ENCODE measurements around the gene ZNF808. TPM values are rescaled to one million over a fixed set of nuclear protein-coding genes. Genes with fewer than 3 reads are reported as not detected.
"Not testable (repeated sequence)": the region's sequence is repeated elsewhere in the genome, so short reads cannot be mapped to it uniquely, and the experiment has no call there.

The ZNF808 gene
- total and polyA plus RNA-seq, 4 donors = 2.8 to 37.9 (median 12.1) TPM

GRCh38 chr19:52541608-52542007, 14.1 kb downstream of the ZNF808 start:
- DNase-seq (no peak), ATAC-seq (ENCODE audit: insufficient read depth, low FRiP score) (no peak)
- Histone ChIP-seq H3K27ac (ENCODE audit: low read depth in 1 of 2, low read length in 1 of 2) (no peak overlapping the region), H3K9me3 (ENCODE audit: control insufficient read depth in 4 of 4, insufficient read depth in 3 of 4, low read length in 3 of 4) (peaks cover 0 to 28% (median 0%) of the 10 kb centered on the region in 4 donors), H3K4me1 (ENCODE audit: control insufficient read depth in 5 of 5, insufficient read depth in 5 of 5, low read length in 5 of 5) (peaks cover 0 to 1% (median 0%) of the 10 kb centered on the region in 5 donors), H3K27me3 (ENCODE audit: control insufficient read depth in 3 of 3, insufficient read depth in 3 of 3, low read length in 2 of 3) (no peaks in the 10 kb centered on the region), H3K4me3 (no peak overlapping the region), H3K9ac (ENCODE audit: insufficient read depth in 1 of 2, low read length in 2 of 2) (no peak overlapping the region), H3K36me3 (ENCODE audit: control insufficient read depth in 4 of 4, insufficient read depth in 4 of 4, low read length in 4 of 4) (peaks cover 6 to 19% (median 11%) of the 10 kb centered on the region in 4 donors)
- 86 to 94% methylated on average over 5 of the region's 5 CpGs for WGBS, 2 donors
- no peak for TF ChIP-seq CTCF (IDR thresholded peaks at IDR 0.05; ENCODE audit: control extremely low read depth, extremely low read depth)

- not testable (repeated sequence) for ATAC-seq (ENCODE audit: insufficient read depth, low FRiP score); H3K4me3 ChIP-seq; H3K27me3 ChIP-seq (ENCODE audit: control insufficient read depth in 3 of 3, insufficient read depth in 3 of 3, low read length in 2 of 3); H3K9ac ChIP-seq (ENCODE audit: insufficient read depth in 1 of 2, low read length in 2 of 2); H3K4me1 ChIP-seq (ENCODE audit: control insufficient read depth in 5 of 5, insufficient read depth in 5 of 5, low read length in 5 of 5); H3K27ac ChIP-seq (ENCODE audit: low read depth in 1 of 2, low read length in 1 of 2); DNase-seq
- 78 to 81% methylated on average over 6 of the region's 6 CpGs for WGBS, 2 donors
- Histone ChIP-seq H3K36me3 (ENCODE audit: control insufficient read depth in 4 of 4, insufficient read depth in 4 of 4, low read length in 4 of 4) (peaks cover 6 to 22% (median 14%) of the 10 kb centered on the region in 4 donors), H3K9me3 (ENCODE audit: control insufficient read depth in 4 of 4, insufficient read depth in 3 of 4, low read length in 3 of 4) (peaks cover 0 to 29% (median 0%) of the 10 kb centered on the region in 4 donors)
These were observed 15.1 kb downstream of the ZNF808 start for GRCh38 chr19:52542541-52542940.

DNA sequence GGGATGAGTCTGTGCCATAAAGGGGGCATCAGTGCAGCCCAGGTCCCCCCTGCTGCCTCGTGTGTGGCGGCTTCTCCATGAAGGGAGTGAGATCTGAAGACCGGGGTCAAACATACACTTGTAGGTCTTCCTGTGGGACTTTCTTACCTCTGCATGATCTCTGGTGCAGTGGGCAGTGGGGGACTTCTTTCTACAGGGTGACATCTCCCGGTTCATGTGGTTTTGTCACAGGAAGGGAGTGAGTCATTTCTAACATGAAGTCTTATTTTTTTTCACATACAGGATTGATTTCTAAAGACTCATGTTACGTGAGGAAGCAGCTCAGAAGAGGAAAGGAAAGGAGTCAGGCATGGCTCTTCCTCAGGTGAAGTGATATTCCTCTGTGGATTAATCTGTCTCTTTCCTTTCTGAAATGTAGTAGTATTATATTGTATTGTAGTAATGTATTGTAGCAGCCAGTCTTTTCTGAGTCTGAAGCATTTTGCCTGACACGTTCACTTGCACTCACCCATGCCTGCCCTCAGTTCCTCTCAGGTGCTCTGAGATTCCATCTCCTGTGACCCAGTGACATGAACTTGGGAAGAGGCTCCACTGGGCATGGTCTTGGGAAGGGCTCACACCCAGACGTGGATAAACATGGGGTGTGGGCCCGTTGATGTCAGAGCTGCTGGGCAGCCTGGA, 15.7 kb downstream of the ZNF808 start:
- no peaks in the 10 kb centered on the region for H3K27me3 ChIP-seq (ENCODE audit: control insufficient read depth in 3 of 3, insufficient read depth in 3 of 3, low read length in 2 of 3)
- ATAC-seq (ENCODE audit: insufficient read depth, low FRiP score) (no peak), DNase-seq (no peak)
- peaks cover 6 to 23% (median 14%) of the 10 kb centered on the region in 4 donors for H3K36me3 ChIP-seq (ENCODE audit: control insufficient read depth in 4 of 4, insufficient read depth in 4 of 4, low read length in 4 of 4)
- no peak for TF ChIP-seq CTCF (IDR thresholded peaks at IDR 0.05; ENCODE audit: control extremely low read depth, extremely low read depth)
- H3K27ac ChIP-seq (ENCODE audit: low read depth in 1 of 2, low read length in 1 of 2) = no peak overlapping the region
- H3K4me3 ChIP-seq = no peak overlapping the region
- WGBS, 2 donors = 67 to 72% methylated on average over 8 of the region's 8 CpGs
- H3K4me1 ChIP-seq (ENCODE audit: control insufficient read depth in 5 of 5, insufficient read depth in 5 of 5, low read length in 5 of 5) = no peaks in the 10 kb centered on the region
- peaks cover 0 to 33% (median 0%) of the 10 kb centered on the region in 4 donors for H3K9me3 ChIP-seq (ENCODE audit: control insufficient read depth in 4 of 4, insufficient read depth in 3 of 4, low read length in 3 of 4)
- H3K9ac ChIP-seq (ENCODE audit: insufficient read depth in 1 of 2, low read length in 2 of 2) = no peak overlapping the region

DNA sequence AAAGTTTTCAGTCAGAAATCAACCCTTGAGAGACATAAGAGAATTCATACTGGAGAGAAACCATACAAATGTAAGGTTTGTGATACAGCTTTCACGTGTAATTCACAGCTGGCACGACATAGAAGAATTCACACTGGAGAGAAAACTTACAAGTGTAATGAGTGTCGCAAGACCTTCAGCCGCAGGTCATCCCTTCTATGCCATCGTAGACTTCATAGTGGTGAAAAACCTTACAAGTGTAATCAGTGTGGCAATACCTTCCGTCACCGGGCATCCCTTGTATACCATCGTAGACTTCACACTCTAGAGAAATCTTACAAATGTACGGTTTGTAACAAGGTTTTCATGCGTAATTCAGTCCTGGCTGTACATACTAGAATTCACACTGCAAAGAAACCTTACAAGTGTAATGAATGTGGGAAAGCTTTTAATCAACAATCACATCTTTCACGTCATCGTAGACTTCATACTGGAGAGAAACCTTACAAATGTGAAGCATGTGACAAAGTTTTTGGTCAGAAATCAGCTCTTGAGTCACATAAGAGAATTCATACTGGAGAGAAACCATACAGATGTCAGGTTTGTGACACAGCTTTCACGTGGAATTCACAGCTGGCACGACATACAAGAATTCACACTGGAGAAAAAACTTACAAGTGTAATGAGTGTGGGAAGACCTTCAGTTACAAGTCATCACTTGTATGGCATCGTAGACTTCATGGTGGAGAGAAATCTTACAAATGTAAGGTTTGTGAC, 26.9 kb downstream of the ZNF808 start:
- WGBS, 2 donors = 99% methylated on average over 15 of the region's 15 CpGs

More for the DNA sequence above, 26.9 kb downstream of the ZNF808 start:
- no peak for DNase-seq
- no peak for ATAC-seq (ENCODE audit: insufficient read depth, low FRiP score)
- TF ChIP-seq CTCF (IDR thresholded peaks at IDR 0.05; ENCODE audit: control extremely low read depth, extremely low read depth) = no peak
- H3K9me3 ChIP-seq (ENCODE audit: control insufficient read depth in 4 of 4, insufficient read depth in 3 of 4, low read length in 3 of 4) = peaks cover 17 to 43% (median 32%) of the 10 kb centered on the region in 4 donors
- peaks cover 28 to 65% (median 48%) of the 10 kb centered on the region in 4 donors for H3K36me3 ChIP-seq (ENCODE audit: control insufficient read depth in 4 of 4, insufficient read depth in 4 of 4, low read length in 4 of 4)
- H3K4me3 ChIP-seq = no peak overlapping the region
- H3K27ac ChIP-seq (ENCODE audit: low read depth in 1 of 2, low read length in 1 of 2) = no peak overlapping the region
- no peaks in the 10 kb centered on the region for H3K4me1 ChIP-seq (ENCODE audit: control insufficient read depth in 5 of 5, insufficient read depth in 5 of 5, low read length in 5 of 5)
- no peak overlapping the region for H3K9ac ChIP-seq (ENCODE audit: insufficient read depth in 1 of 2, low read length in 2 of 2)
- H3K27me3 ChIP-seq (ENCODE audit: control insufficient read depth in 3 of 3, insufficient read depth in 3 of 3, low read length in 2 of 3) = no peaks in the 10 kb centered on the region
